Vagina (tissue), 2 donors: ENCODE results near the gene PGP. TPM values are rescaled to one million over a fixed set of nuclear protein-coding genes. Genes with fewer than 3 reads are reported as not detected.

Source experiments
- DNase-seq, 2 donors: peaks; one replicate each; pipeline ENCODE4 v3.0.0-alpha.2; 2017; ENCODE audit errors: extremely low spot score in 2 of 2
- H3K27ac ChIP-seq: fragments of 200-600 bp; sonication (generic); one replicate; pipeline ENCODE4 v1.5.1; 2019
- H3K27me3 ChIP-seq: fragments of 200-600 bp; sonication (generic); one replicate; pipeline ENCODE4 v1.5.1; 2019
- H3K36me3 ChIP-seq, 2 donors: fragments of 200-600 bp; sonication (generic); one replicate each; pipeline ENCODE4 v1.5.1; 2017 to 2019
- H3K4me1 ChIP-seq: fragments of 200-600 bp; sonication (generic); one replicate; pipeline ENCODE4 v1.5.1; 2019
- H3K4me3 ChIP-seq, 2 donors: fragments of 200-600 bp; sonication (generic); 1 replicate in 1 of 2; 2 replicates in 1 of 2; pipeline ENCODE4 v1.5.1; 2016 to 2019
- H3K9me3 ChIP-seq: fragments of 200-600 bp; sonication (generic); one replicate; pipeline ENCODE4 v1.5.1; 2019
- CTCF ChIP-seq, 3 experiments: fragments of 450-650 bp in 2 of 3; fragments of 200-600 bp in 1 of 3; sonication (generic) in 1 of 3; IDR thresholded peaks; one replicate each; pipeline ENCODE4 v1.5.1; 2017 to 2019; ENCODE audit warnings: antibody characterized with exemption in 3 of 3, mild to moderate bottlenecking in 2 of 3, moderate library complexity in 2 of 3
- POLR2A ChIP-seq, 2 donors: fragments of 450-650 bp; IDR thresholded peaks; one replicate each; pipeline ENCODE4 v1.6.1; 2017; ENCODE audit warnings: antibody characterized with exemption in 2 of 2, mild to moderate bottlenecking in 2 of 2, moderate library complexity in 2 of 2
- POLR2AphosphoS5 ChIP-seq, 2 donors: sonication (generic); formaldehyde crosslinking; IDR thresholded peaks; one replicate each; pipeline ENCODE4 v1.9.0; 2017; ENCODE audit warnings: antibody characterized with exemption in 2 of 2, mild to moderate bottlenecking in 2 of 2, low read depth in 1 of 2; ENCODE audit not compliant: insufficient read depth in 1 of 2
- intact Hi-C: fragments of 100-400 bp; cut with DNase I; formaldehyde crosslinking; loops from one replicate; pipeline ENCODE4 v1.15.1; 2023
- total RNA-seq: library from RNA; depleted of rRNA; stranded (reverse); fragments of >200 nt; gene quantifications from one replicate; pipeline ENCODE4 v1.2.3, GENCODE V29; 2016

The PGP gene
- total RNA-seq, 1 donor from 2014 or later, result 15.5 TPM

DNA sequence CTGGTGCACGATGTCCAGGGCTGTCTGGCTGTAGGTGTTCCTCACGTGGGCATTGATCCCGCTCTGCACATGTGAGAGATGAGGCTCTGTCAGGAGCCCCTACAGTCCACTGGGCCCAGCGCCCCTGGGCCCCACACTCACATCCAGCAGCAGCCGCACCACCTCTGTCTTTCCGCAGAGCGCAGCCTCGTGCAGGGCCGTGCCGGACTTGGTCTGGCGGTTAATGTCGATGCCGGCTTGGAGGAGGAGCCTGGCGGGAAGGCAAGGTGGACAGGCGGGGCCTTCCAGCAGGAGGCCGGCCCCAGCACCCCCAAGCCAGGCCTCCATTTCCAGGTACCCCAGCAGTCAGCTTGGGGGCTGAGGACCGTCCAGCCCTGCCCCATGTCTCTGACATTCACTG, 27.4 kb downstream of the PGP start:
- TF ChIP-seq POLR2AphosphoS5 (IDR thresholded peaks at IDR 0.05; ENCODE audit: insufficient read depth in 1 of 2, low read depth in 1 of 2), result no peak
- TF ChIP-seq CTCF (IDR thresholded peaks at IDR 0.05), result no peak
- no peak for TF ChIP-seq POLR2A (IDR thresholded peaks at IDR 0.05)
- Histone ChIP-seq H3K36me3 (no peaks in the 10 kb centered on the region), H3K27me3 (no peaks in the 10 kb centered on the region), H3K9me3 (no peaks in the 10 kb centered on the region), H3K27ac (no peak overlapping the region), H3K4me1 (no peaks in the 10 kb centered on the region), H3K4me3 (no peak overlapping the region)
- intact Hi-C loops, result no loop called here
- DNase-seq, result no peak

DNA sequence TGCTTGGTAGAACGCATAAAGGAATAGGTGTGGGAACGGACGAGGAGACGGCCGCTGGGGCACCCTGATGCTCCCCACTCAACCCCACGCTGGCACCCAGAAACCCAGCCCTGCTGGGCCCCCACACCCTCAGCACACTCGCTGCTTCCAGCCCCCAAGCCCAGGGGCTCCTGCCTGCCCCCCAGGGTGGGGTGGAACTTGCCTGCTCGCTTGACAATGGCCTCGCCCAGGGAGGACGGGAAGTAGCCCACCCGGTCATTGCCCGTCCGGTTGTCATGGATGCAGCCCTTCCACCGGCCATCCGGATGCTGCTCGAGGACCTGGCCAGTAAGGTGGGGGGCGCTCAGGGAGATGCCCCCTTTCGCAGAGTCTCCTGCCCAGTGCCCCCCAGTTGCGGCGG, 28.1 kb downstream of the PGP start:
- Histone ChIP-seq H3K27ac (no peak overlapping the region), H3K9me3 (no peaks in the 10 kb centered on the region), H3K4me3 (no peak overlapping the region), H3K36me3 (no peaks in the 10 kb centered on the region), H3K27me3 (no peaks in the 10 kb centered on the region), H3K4me1 (no peaks in the 10 kb centered on the region)
- intact Hi-C loops, result no loop called here
- no peak for DNase-seq
- TF ChIP-seq CTCF (IDR thresholded peaks at IDR 0.05), result no peak

DNA sequence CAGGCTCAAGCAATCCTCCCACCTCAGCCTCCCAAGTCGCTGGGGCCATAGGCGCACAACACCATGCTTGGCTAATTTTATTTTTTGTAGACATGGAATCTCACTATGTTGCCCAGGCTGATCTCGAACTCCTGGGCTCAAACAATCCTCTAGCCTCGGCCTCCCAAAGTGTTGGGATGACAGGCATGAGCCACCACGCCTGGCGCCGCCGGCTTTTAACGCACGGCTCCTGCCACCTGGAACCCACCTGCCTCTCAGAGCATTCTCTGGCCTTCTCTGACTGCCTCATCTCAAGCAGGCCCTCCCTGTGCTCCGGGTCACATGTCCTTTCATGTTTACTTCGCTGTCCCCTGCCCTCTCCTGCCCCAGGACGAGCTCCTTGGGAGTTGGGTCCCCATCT, 28.6 kb downstream of the PGP start:
- no peaks in the 10 kb centered on the region for H3K4me1 ChIP-seq
- H3K27me3 ChIP-seq, result no peaks in the 10 kb centered on the region
- intact Hi-C loops, result no loop called here
- H3K36me3 ChIP-seq, result no peaks in the 10 kb centered on the region
- TF ChIP-seq POLR2A (IDR thresholded peaks at IDR 0.05), result no peak
- no peak for TF ChIP-seq CTCF (IDR thresholded peaks at IDR 0.05)
- TF ChIP-seq POLR2AphosphoS5 (IDR thresholded peaks at IDR 0.05; ENCODE audit: insufficient read depth in 1 of 2, low read depth in 1 of 2), result no peak
- DNase-seq, result no peak
- no peak overlapping the region for H3K27ac ChIP-seq
- no peak overlapping the region for H3K4me3 ChIP-seq
- H3K9me3 ChIP-seq, result no peaks in the 10 kb centered on the region

- Histone ChIP-seq H3K4me3 (no peak overlapping the region), H3K9me3 (no peaks in the 10 kb centered on the region), H3K27me3 (no peaks in the 10 kb centered on the region), H3K4me1 (no peaks in the 10 kb centered on the region), H3K36me3 (no peaks in the 10 kb centered on the region), H3K27ac (no peak overlapping the region)
- TF ChIP-seq POLR2A (IDR thresholded peaks at IDR 0.05) (no peak), POLR2AphosphoS5 (IDR thresholded peaks at IDR 0.05; ENCODE audit: insufficient read depth in 1 of 2, low read depth in 1 of 2) (no peak), CTCF (IDR thresholded peaks at IDR 0.05) (no peak)
- intact Hi-C loops, result no loop called here
- DNase-seq, result no peak
These were observed 29.7 kb downstream of the PGP start for GRCh38 chr16:2184962-2185361.

GRCh38 chr16:2184346-2184745, 30.3 kb downstream of the PGP start:
- TF ChIP-seq CTCF (IDR thresholded peaks at IDR 0.05) (no peak), POLR2A (IDR thresholded peaks at IDR 0.05) (no peak), POLR2AphosphoS5 (IDR thresholded peaks at IDR 0.05; ENCODE audit: insufficient read depth in 1 of 2, low read depth in 1 of 2) (no peak)
- H3K4me1 ChIP-seq, result peaks cover 4% of the 10 kb centered on the region
- H3K27me3 ChIP-seq, result no peaks in the 10 kb centered on the region
- no peaks in the 10 kb centered on the region for H3K9me3 ChIP-seq
- H3K4me3 ChIP-seq, result no peak overlapping the region
- H3K36me3 ChIP-seq, result no peaks in the 10 kb centered on the region
- no peak for DNase-seq
- H3K27ac ChIP-seq, result no peak overlapping the region
- intact Hi-C loops, result no loop called here
